A673 (cell line): ENCODE results near the gene BPTF.

Source experiments
- CTCF ChIP-seq: fragments of 300-800, 200-600 bp; sonication (generic); conservative IDR thresholded peaks from 2 replicates; pipeline ENCODE4 v1.5.1; 2017; ENCODE audit warnings: low read depth, mild to moderate bottlenecking, antibody characterized with exemption, low read length, moderate library complexity, mixed read lengths
- EZH2 ChIP-seq: fragments of 200-600 bp; sonication (generic); IDR thresholded peaks from 2 replicates; pipeline ENCODE4 v1.6.1; 2017; ENCODE audit warnings: borderline replicate concordance, low read depth, mild to moderate bottlenecking, mixed read lengths, antibody characterized with exemption, low read length; ENCODE audit not compliant: poor library complexity, severe bottlenecking

DNA sequence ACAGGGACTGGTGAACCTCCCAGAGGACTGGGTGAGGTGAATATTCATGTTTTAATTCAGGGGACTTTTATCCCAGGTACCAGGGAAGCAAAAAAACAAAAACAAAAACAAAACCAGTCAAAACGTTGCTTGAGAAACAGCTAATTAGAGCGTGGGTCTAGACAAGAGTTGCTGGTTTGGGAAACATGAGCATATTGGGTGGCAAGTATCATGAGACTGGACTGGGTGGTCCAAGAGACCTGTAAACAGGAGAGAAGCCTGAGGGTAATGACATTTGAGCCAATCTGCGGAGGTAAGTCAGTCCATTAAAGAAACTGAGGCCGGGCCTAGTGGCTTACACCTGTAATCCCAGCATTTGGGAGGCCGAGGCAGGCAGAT is 11.5 kb upstream of the BPTF start:
- no peak for TF ChIP-seq CTCF
- no peak for TF ChIP-seq EZH2
